ENCODE data around the gene STXBP1. TPM values are rescaled to one million over a fixed set of nuclear protein-coding genes. Genes with fewer than 3 reads are reported as not detected.

Gene STXBP1
- total RNA-seq, 4 donors from 2014 or later = 3.4 to 36.8 (median 9.2) TPM

- Histone ChIP-seq H3K27me3 (no peaks in the 10 kb centered on the region), H3K4me3 (no peak overlapping the region), H3K36me3 (no peaks in the 10 kb centered on the region), H3K4me1 (peaks cover 0 to under 1% of the 10 kb centered on the region in 2 donors), H3K9me3 (no peaks in the 10 kb centered on the region), H3K27ac (no peak overlapping the region)
- intact Hi-C loops (cut with DNase I; ENCODE audit: low total_unique reads) (no loop called here), in situ Hi-C loops (cut with MboI; ENCODE audit: low sequenced_read_pairs in 4 of 4) (no loop called here)
- DNase-seq (no peak), ATAC-seq (no peak)
- TF ChIP-seq POLR2A (IDR thresholded peaks at IDR 0.05) (no peak), CTCF (IDR thresholded peaks at IDR 0.05 in 4 of 5, conservative IDR thresholded peaks at IDR 0.05 in 1 of 5) (no peak)
These were observed 81.6 kb downstream of the STXBP1 start for GRCh38 chr9:127693697-127694096.

GRCh38 chr9:127694890-127695720 lies 83.0 kb downstream of the STXBP1 start:
- in situ Hi-C loops (cut with MboI; ENCODE audit: low sequenced_read_pairs in 4 of 4) (no loop called here), intact Hi-C loops (cut with DNase I; ENCODE audit: low total_unique reads) (no loop called here)
- peaks cover 5 to 11% of the 10 kb centered on the region in 2 donors for H3K4me1 ChIP-seq
- no peaks in the 10 kb centered on the region for H3K27me3 ChIP-seq
- no peaks in the 10 kb centered on the region for H3K36me3 ChIP-seq
- H3K27ac ChIP-seq = no peak overlapping the region
- TF ChIP-seq POLR2A (IDR thresholded peaks at IDR 0.05) = no peak
- no peak for TF ChIP-seq CTCF (IDR thresholded peaks at IDR 0.05 in 4 of 5, conservative IDR thresholded peaks at IDR 0.05 in 1 of 5)
- DNase-seq (no peak), ATAC-seq (no peak)
- no peaks in the 10 kb centered on the region for H3K9me3 ChIP-seq
- H3K4me3 ChIP-seq = no peak overlapping the region

GRCh38 chr9:127697575-127697974 lies 85.5 kb downstream of the STXBP1 start:
- Histone ChIP-seq H3K4me3 (no peak overlapping the region), H3K27me3 (no peaks in the 10 kb centered on the region), H3K36me3 (no peaks in the 10 kb centered on the region), H3K4me1 (peaks cover 13 to 20% of the 10 kb centered on the region in 2 donors), H3K27ac (peak overlapping the region; percentile 85 to 96 (median 91)), H3K9me3 (no peaks in the 10 kb centered on the region)
- in situ Hi-C loops (cut with MboI; ENCODE audit: low sequenced_read_pairs in 4 of 4) (no loop called here), intact Hi-C loops (cut with DNase I; ENCODE audit: low total_unique reads) (no loop called here)
- ATAC-seq = no peak
- no peak for DNase-seq
- TF ChIP-seq CTCF (IDR thresholded peaks at IDR 0.05 in 4 of 5, conservative IDR thresholded peaks at IDR 0.05 in 1 of 5) (no peak), POLR2A (IDR thresholded peaks at IDR 0.05) (no peak)

- intact Hi-C loops (cut with DNase I; ENCODE audit: low total_unique reads) (no loop called here), in situ Hi-C loops (cut with MboI; ENCODE audit: low sequenced_read_pairs in 4 of 4) (no loop called here)
- no peak for DNase-seq
- no peak for TF ChIP-seq CTCF (IDR thresholded peaks at IDR 0.05 in 4 of 5, conservative IDR thresholded peaks at IDR 0.05 in 1 of 5)
- no peak for TF ChIP-seq POLR2A (IDR thresholded peaks at IDR 0.05)
- peaks cover 13 to 20% of the 10 kb centered on the region in 2 donors for H3K4me1 ChIP-seq
- H3K27me3 ChIP-seq = no peaks in the 10 kb centered on the region
- no peak overlapping the region for H3K4me3 ChIP-seq
- peak overlapping the region; percentile 85 to 96 (median 91) for H3K27ac ChIP-seq
- ATAC-seq = no peak
- no peaks in the 10 kb centered on the region for H3K9me3 ChIP-seq
- H3K36me3 ChIP-seq = no peaks in the 10 kb centered on the region
These were observed 86.3 kb downstream of the STXBP1 start for GRCh38 chr9:127698386-127698785.

Data from gastrocnemius medialis (tissue), 4 donors.